ENCODE results near the gene BACH2.

Gene BACH2

GRCh38 chr6:90178384-90178855 lies 118.2 kb downstream of the BACH2 start:
- TF ChIP-seq SIN3A (IDR thresholded peaks at IDR 0.05; ENCODE audit: borderline replicate concordance, insufficient read depth, low read length) (no peak), TAF1 (IDR thresholded peaks at IDR 0.05; ENCODE audit: borderline replicate concordance, insufficient read depth, low read length) (no peak), POLR2AphosphoS5 (IDR thresholded peaks at IDR 0.05; ENCODE audit: low read depth, low read length) (no peak)

GRCh38 chr6:90177544-90178383 lies 118.9 kb downstream of the BACH2 start:
- no peak for TF ChIP-seq FOXP2 (optimal IDR thresholded peaks at IDR 0.05; ENCODE audit: borderline replicate concordance, extremely low read depth, extremely low read length, insufficient read depth)
- TF ChIP-seq POLR2AphosphoS5 (IDR thresholded peaks at IDR 0.05; ENCODE audit: low read depth, low read length), result peak; percentile 35; the same call in 1 of the 2 replicates

DNA sequence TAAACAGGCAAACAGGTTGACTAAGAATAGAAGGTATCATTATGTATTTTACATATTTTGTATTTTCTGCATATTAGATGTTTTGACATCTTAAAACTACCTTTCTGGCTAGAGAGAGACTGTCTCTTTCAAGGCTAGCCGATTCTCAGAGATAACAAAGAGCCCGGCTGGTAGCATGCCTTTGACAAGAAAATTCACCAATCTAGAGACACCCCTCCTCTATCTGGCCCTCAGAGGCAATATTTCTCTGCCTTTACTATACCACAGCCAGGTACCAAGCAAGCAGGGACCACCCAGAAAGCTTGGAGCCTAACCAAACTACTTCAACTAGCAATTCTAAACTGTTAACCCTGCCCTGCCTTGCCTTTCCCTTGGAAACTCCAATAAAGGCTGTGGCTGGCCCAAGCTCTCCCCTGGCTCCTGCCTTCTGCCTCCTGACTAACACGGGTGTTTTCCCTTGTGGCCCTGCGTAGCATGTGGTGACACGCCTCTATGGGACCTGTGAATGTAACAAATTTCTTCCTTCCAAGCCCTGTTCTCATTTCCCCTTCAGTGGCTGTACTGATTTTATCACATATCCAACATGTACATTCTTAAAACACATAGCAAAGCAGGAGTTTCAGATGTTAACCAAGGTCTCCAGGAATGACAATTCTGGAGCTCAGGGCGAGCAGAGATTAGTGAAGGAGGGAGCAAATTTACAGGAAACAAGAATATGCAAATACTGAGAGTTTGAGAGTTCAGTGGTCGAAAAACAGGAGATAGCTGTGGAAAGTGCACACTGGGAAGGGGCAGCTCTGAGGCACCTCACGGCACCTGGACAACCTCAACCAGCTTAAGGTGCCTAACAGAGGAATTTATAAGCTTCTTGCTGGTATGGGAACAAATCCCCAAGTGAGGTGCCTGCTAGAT lies 120.8 kb downstream of the BACH2 start:
- TF ChIP-seq, protein P1, sequence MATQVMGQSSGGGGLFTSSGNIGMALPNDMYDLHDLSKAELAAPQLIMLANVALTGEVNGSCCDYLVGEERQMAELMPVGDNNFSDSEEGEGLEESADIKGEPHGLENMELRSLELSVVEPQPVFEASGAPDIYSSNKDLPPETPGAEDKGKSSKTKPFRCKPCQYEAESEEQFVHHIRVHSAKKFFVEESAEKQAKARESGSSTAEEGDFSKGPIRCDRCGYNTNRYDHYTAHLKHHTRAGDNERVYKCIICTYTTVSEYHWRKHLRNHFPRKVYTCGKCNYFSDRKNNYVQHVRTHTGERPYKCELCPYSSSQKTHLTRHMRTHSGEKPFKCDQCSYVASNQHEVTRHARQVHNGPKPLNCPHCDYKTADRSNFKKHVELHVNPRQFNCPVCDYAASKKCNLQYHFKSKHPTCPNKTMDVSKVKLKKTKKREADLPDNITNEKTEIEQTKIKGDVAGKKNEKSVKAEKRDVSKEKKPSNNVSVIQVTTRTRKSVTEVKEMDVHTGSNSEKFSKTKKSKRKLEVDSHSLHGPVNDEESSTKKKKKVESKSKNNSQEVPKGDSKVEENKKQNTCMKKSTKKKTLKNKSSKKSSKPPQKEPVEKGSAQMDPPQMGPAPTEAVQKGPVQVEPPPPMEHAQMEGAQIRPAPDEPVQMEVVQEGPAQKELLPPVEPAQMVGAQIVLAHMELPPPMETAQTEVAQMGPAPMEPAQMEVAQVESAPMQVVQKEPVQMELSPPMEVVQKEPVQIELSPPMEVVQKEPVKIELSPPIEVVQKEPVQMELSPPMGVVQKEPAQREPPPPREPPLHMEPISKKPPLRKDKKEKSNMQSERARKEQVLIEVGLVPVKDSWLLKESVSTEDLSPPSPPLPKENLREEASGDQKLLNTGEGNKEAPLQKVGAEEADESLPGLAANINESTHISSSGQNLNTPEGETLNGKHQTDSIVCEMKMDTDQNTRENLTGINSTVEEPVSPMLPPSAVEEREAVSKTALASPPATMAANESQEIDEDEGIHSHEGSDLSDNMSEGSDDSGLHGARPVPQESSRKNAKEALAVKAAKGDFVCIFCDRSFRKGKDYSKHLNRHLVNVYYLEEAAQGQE (IDR thresholded peaks at IDR 0.05; ENCODE audit: insufficient read depth in 1 of 2, low read depth in 2 of 2, low read length in 2 of 2), result no peak
- no peak for TF ChIP-seq POLR2AphosphoS5 (IDR thresholded peaks at IDR 0.05; ENCODE audit: low read depth, low read length)
- TF ChIP-seq TAF1 (IDR thresholded peaks at IDR 0.05; ENCODE audit: borderline replicate concordance, insufficient read depth, low read length), result no peak
- no peak for TF ChIP-seq FOXP2 (optimal IDR thresholded peaks at IDR 0.05; ENCODE audit: borderline replicate concordance, extremely low read depth, extremely low read length, insufficient read depth)
- TF ChIP-seq SIN3A (IDR thresholded peaks at IDR 0.05; ENCODE audit: borderline replicate concordance, insufficient read depth, low read length), result no peak

GRCh38 chr6:90173262-90173925 lies 123.2 kb downstream of the BACH2 start:
- TF ChIP-seq, protein P1 (IDR thresholded peaks at IDR 0.05; ENCODE audit: insufficient read depth in 1 of 2, low read depth in 2 of 2, low read length in 2 of 2), result no peak
- no peak for TF ChIP-seq POLR2AphosphoS5 (IDR thresholded peaks at IDR 0.05; ENCODE audit: low read depth, low read length)
- no peak for TF ChIP-seq FOXP2 (optimal IDR thresholded peaks at IDR 0.05; ENCODE audit: borderline replicate concordance, extremely low read depth, extremely low read length, insufficient read depth)
- TF ChIP-seq TAF1 (IDR thresholded peaks at IDR 0.05; ENCODE audit: borderline replicate concordance, insufficient read depth, low read length), result no peak
- no peak for TF ChIP-seq SIN3A (IDR thresholded peaks at IDR 0.05; ENCODE audit: borderline replicate concordance, insufficient read depth, low read length)

GRCh38 chr6:90170601-90171000 lies 126.0 kb downstream of the BACH2 start:
- TF ChIP-seq, protein P1 (IDR thresholded peaks at IDR 0.05; ENCODE audit: insufficient read depth in 1 of 2, low read depth in 2 of 2, low read length in 2 of 2), result no peak
- TF ChIP-seq SIN3A (IDR thresholded peaks at IDR 0.05; ENCODE audit: borderline replicate concordance, insufficient read depth, low read length) (no peak), POLR2AphosphoS5 (IDR thresholded peaks at IDR 0.05; ENCODE audit: low read depth, low read length) (no peak), FOXP2 (optimal IDR thresholded peaks at IDR 0.05; ENCODE audit: borderline replicate concordance, extremely low read depth, extremely low read length, insufficient read depth) (no peak), TAF1 (IDR thresholded peaks at IDR 0.05; ENCODE audit: borderline replicate concordance, insufficient read depth, low read length) (no peak)

Measured in PFSK-1 (cell line).